Measurements from ENCODE around the gene PAPPA.

GRCh38 chr9:116342061-116342460 is 188.5 kb downstream of the PAPPA start:
- TF ChIP-seq, protein P1, sequence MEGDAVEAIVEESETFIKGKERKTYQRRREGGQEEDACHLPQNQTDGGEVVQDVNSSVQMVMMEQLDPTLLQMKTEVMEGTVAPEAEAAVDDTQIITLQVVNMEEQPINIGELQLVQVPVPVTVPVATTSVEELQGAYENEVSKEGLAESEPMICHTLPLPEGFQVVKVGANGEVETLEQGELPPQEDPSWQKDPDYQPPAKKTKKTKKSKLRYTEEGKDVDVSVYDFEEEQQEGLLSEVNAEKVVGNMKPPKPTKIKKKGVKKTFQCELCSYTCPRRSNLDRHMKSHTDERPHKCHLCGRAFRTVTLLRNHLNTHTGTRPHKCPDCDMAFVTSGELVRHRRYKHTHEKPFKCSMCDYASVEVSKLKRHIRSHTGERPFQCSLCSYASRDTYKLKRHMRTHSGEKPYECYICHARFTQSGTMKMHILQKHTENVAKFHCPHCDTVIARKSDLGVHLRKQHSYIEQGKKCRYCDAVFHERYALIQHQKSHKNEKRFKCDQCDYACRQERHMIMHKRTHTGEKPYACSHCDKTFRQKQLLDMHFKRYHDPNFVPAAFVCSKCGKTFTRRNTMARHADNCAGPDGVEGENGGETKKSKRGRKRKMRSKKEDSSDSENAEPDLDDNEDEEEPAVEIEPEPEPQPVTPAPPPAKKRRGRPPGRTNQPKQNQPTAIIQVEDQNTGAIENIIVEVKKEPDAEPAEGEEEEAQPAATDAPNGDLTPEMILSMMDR (IDR thresholded peaks at IDR 0.05; ENCODE audit: low read depth, low read length), result no peak
- TF ChIP-seq EZH2phosphoT487 (IDR thresholded peaks at IDR 0.05; ENCODE audit: low read depth), result no peak
